HuH-7.5 (cell line): ENCODE data around the gene MAPKAPK5.
"Not testable (repeated sequence)": the region's sequence is repeated elsewhere in the genome, so short reads cannot be mapped to it uniquely, and the experiment has no call there.

Experiments used
- DNase-seq: peaks from one replicate; pipeline ENCODE4 v3.0.0; 2011; ENCODE audit warnings: low spot score

Gene MAPKAPK5

GRCh38 chr12:111828338-111828979 is 13.6 kb upstream of the MAPKAPK5 start:
- no peak for DNase-seq

- not testable (repeated sequence) for DNase-seq
These were observed 12.4 kb upstream of the MAPKAPK5 start for GRCh38 chr12:111829635-111830034.

- DNase-seq = not testable (repeated sequence)
These were observed 7.2 kb upstream of the MAPKAPK5 start for GRCh38 chr12:111834740-111835386.

GRCh38 chr12:111835531-111836181 is 6.4 kb upstream of the MAPKAPK5 start:
- not testable (repeated sequence) for DNase-seq

GRCh38 chr12:111838353-111838752 is 3.7 kb upstream of the MAPKAPK5 start:
- no peak for DNase-seq

GRCh38 chr12:111840807-111841206 is 1.2 kb upstream of the MAPKAPK5 start:
- no peak for DNase-seq

- DNase-seq = peak; percentile 36
These were observed 735 bp upstream of the MAPKAPK5 start for GRCh38 chr12:111841236-111841749.

- peak; percentile 43 for DNase-seq
These were observed 748 bp downstream of the MAPKAPK5 start for GRCh38 chr12:111842556-111843396.

GRCh38 chr12:111846016-111846415 is 4.0 kb downstream of the MAPKAPK5 start:
- no peak for DNase-seq

- DNase-seq = no peak
These were observed 8.5 kb downstream of the MAPKAPK5 start for GRCh38 chr12:111850526-111850925.

- no peak for DNase-seq
These were observed 16.2 kb downstream of the MAPKAPK5 start for GRCh38 chr12:111858186-111858585.

GRCh38 chr12:111858778-111859177 is 16.8 kb downstream of the MAPKAPK5 start:
- no peak for DNase-seq

- DNase-seq = no peak
These were observed 22.9 kb downstream of the MAPKAPK5 start for GRCh38 chr12:111864913-111865312.

- no peak for DNase-seq
These were observed 25.5 kb downstream of the MAPKAPK5 start for GRCh38 chr12:111867531-111867930.

GRCh38 chr12:111868676-111869588 is 26.9 kb downstream of the MAPKAPK5 start:
- no peak for DNase-seq

- DNase-seq = no peak
These were observed 27.6 kb downstream of the MAPKAPK5 start for GRCh38 chr12:111869671-111870070.

GRCh38 chr12:111870216-111870615 is 28.2 kb downstream of the MAPKAPK5 start:
- DNase-seq = no peak

- no peak for DNase-seq
These were observed 28.7 kb downstream of the MAPKAPK5 start for GRCh38 chr12:111870706-111871105.

- no peak for DNase-seq
These were observed 31.1 kb downstream of the MAPKAPK5 start for GRCh38 chr12:111873113-111873512.

GRCh38 chr12:111881716-111882115 is 39.7 kb downstream of the MAPKAPK5 start:
- no peak for DNase-seq
